SK-N-DZ (cell line): Measurements from ENCODE around the gene FTO.
A peak's percentile ranks its signal among the peaks of the same experiment; 100 is the strongest.
"Not testable (repeated sequence)": the region's sequence is repeated elsewhere in the genome, so short reads cannot be mapped to it uniquely, and the experiment has no call there.

Experiments used
- DNase-seq: peaks from one replicate; pipeline ENCODE4 v3.0.0-alpha.2; 2015; ENCODE audit warnings: low spot score

FTO gene

DNA sequence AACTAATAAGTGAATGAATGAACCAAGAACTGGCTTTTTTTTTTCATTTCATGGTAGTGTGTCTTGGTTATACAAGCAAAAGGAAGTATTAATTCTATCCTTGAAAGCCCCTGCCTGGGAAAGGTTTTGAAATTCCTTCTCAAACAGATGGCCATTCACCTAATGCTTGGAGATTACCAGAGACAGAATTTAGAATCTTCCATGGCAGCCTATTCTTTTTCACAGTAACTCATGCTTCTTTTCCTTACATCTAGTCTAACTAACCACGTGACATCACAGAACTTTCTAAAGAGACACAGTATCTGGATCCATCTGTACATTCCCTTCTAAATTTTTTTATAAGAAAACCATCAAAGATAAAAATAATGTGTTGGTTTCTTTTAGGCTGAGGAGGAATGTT lies 151.6 kb downstream of the FTO start:
- no peak for DNase-seq

DNA sequence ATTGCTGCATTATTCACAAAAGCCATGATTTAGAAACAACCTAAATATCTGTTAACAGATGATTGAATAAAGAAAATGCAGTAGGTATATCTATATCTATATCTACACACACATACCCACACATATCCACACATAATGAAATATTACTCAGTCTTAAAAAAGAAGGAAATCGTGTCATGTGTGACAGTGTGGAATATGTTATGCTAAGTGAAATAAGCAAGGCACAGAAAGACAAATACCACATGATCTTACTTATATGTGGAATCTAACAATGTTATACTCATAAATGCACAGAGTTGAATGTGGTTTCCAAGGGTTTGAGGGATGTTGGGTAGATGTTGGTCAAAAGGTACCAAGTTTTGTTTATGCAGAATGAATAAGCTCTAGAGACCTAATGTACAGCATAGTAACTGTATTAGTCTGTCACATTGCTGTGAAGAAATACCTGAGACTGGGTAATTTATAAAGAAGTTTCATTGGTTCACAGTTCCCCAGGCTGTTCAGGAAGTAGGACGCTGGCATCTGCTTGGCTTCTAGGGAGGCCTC lies 156.1 kb downstream of the FTO start:
- DNase-seq, result no peak

DNA sequence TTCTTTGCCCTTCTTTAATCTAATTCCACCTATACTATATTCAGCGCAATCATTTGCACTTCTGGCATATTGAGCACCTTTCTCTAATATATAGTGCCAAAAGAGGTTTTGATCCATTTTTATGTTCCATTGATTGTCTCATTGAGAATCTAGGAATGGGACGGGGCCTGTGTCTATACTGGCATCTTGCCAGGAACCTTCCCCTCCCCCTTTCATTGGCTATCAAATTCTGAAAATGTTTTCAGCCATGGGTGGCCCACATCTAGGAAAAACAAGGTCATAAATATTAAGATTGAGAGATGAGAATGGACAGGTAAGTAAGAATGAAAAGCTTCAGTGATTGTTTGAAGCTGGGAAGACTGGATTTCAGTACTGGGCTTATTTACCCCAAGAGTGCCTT lies 159.9 kb downstream of the FTO start:
- DNase-seq, result no peak

DNA sequence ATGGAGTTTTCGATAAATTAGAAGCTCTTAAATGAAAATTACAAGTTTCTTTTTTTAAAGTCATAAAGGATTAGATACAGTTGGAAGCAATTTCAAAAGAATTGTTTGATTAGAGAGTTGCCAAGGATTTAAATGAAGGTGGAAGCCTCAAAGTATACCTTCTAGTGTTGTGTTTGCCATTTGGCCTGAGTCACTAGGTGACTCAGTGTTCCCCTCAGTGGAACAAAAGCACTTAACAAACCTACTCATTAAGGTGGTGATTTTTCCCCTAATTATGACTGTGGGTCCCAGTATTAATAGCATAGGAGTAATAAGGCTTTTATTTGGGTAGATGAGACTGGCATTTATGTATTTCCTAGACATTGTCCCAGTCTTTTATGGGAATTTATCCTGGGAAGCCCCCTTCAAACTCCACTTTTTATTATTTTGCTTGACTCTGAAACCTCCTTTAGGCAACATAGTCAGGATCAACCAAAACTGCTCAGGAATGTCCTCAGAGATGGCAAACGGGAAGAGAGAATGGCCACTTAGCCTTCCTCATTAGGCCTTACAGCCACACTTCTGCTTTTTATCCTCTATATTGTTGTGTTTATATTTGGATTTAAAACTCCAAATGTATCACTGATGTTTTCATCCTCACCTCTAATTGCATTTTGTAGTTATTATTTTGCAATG lies 161.0 kb downstream of the FTO start:
- DNase-seq, result no peak

DNA sequence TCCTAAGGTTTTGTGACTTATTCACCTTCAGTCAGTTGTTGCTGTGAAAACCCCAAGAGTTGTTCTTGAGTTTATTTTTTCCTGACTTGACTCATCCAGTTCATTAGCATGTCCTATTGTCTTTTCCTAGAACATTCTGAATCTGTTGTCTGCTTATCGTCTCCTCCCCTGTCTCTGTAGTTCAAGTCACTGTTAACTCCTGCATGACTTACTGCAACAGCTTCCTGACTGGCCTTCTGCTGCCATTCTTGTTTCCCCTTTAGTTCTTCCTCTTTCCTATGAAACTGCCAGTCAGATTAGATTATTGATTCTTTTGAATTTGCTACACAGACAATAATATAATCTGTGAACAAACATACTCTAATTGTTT lies 161.5 kb downstream of the FTO start:
- DNase-seq, result no peak

DNA sequence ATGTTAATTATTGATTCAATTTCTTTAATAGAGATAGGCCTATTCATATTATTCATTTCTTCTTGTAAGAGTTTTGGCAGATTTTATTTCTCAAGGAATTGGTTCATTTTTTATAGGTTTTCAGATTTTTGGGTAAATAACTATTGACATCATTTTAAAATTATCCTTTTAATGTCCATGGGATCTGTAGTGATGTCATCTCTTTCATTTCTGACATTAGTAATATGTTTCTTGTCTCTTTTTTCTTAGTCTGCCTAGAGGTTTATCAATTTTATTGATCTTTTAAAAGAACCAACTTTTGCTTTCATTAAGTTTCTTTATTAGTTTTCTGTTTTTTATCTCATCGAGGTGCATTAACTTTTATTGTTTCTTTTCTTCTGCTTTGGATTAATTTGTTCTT lies 162.6 kb downstream of the FTO start:
- no peak for DNase-seq

DNA sequence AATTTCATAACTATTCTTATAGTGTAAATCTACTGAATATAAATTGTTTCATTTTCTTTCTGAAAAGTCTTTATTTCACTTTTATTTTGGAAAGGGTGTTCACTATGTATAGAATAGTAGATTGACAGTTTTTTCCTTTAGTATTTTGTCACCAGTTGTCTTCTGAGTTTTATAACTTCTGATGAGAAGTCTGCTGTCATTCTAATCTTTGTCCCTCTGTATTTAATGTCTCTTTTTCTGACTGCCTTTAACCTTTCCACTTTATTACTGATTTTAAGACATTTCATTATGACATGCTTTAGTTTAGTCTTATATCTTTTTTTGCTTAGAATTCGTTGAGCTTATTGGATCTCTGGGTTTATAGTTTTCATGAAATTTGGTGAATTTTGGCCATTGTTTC lies 166.9 kb downstream of the FTO start:
- no peak for DNase-seq

DNA sequence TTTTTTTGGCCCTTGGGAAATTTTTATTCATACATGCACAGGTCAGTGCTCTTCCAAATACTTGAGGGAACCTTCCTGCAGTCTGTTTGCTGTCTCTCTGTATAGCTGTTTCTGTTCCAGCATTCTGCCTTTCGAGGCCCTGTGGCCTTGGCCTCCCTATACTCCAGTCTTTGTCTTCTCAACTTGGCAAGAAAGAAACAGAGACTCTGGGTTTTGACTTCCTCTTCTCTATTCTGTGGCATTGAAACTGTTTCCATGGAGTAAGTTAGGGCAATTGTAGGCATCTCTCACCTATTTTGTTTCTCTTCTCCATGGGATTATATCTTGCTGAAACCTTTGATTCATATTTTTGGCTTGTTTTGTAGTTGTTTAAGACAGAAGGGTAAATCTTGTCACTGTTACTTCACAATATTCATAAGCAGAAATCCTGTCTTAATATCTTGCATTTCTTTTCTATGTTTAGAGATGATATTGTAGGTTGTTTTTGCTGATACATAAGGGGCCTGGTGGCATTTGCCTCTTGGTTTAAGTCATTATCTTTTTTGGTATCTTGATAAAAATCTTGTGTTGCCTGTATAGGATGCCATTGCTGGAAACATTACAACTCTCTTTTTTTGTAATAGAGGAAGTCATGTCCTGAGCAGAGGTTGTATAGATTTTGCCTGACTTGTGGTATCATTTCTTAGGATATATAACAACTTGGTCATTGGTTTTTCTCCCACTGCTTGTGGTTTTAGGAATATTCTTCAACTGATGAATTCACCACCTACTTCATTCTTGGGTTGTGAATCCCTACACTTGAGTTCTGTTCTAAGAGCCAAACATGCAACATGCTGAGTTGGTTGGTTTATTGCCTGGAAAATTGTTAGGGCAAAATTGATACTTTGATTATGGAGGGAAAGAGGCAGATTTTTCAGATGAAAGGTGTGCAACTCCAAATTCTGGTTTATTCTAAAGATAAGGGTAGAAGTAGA lies 168.6 kb downstream of the FTO start:
- no peak for DNase-seq

DNA sequence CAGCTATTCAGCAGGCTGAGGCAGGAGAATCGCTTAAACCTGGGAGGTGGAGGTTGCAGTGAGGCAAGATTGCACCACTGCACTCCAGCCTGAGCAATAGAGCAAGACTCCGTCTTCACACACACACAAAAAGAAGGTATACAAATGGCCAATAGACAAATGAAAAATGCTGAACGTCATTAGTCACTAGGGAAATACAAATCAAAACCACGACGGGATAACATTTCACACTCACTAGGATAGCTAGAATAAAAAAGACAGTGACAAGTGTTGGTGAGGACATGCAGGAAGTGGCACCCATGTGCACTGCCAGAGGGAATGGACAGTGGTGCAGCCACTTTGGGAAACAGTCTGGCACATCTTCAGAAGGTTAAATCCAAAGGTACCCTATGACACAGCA lies 172.9 kb downstream of the FTO start:
- no peak for DNase-seq

DNA sequence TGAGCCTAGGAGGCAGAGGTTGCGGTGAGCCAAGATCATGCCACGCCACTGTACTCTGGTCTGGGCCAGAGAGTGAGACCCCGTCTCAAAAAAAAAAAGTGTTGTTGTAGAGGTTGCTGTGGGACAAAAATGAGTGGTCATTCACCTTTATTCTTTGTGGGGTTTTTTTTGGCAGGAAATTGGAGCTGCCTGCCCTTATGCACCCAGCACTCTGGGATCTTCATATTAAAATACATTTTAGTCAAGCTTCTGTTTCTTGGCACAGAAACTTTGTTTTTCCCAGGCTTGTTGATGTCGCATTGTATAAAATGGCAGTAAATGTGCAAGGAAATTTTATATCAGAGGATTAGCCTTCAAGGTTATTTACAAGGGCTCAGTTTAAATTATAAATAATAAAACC lies 174.3 kb downstream of the FTO start:
- no peak for DNase-seq

DNA sequence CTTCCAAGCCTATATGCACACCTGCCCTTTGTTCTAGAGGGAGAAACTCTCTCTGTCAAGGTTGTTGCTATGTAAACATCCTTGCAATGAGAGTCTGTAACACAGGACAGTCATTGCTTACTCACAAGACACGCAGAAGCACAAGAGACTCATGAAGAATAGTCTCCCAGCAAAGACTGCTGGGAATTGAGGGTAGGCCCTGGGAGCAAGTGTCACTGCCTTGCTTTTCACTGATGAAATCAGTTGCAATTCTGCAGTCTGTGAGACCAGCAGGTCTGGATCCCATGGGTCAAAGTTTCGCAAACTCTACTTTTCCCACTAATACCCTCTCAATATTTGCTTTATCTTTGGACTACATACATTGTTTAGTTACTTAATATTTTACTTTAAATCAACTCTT lies 177.4 kb downstream of the FTO start:
- DNase-seq, result no peak

DNA sequence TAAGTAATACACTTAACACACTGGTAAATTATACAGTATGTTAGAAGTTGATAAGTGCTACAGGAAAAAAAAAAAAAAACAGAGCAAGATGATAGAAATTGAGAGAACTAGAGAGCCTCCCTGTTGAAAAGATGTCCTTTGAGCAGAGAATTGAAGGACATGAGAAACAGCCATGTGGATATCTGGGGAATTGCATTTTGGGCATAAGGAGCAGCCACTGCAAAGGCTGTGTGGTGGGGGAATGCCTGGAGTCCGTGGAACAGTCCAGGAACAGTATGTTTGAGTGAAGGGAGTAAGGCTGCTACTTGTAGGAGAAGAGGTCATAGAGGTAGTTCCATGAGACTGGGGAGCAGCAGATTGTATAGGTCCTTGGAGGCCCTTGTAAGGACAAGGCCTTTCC lies 178.4 kb downstream of the FTO start:
- no peak for DNase-seq

DNA sequence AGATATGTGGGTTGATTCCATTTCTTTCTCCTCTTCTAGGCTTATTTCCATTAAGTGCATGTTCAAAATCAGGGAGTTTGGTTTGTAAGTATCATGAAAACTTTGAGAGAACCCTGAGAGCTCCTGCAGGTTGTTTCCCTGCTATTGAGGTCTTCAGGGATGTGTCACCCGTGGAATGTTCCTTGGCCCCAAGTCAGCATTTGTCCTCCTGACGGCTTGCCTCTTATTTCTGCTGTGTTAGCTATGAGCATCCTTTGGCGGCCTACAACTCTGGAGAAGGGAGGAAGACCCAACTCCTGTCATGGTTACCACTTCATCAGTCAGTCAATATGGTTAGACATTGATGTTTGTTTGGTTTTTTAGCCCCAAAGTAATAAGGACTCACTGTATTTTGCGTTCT lies 180.8 kb downstream of the FTO start:
- no peak for DNase-seq

DNA sequence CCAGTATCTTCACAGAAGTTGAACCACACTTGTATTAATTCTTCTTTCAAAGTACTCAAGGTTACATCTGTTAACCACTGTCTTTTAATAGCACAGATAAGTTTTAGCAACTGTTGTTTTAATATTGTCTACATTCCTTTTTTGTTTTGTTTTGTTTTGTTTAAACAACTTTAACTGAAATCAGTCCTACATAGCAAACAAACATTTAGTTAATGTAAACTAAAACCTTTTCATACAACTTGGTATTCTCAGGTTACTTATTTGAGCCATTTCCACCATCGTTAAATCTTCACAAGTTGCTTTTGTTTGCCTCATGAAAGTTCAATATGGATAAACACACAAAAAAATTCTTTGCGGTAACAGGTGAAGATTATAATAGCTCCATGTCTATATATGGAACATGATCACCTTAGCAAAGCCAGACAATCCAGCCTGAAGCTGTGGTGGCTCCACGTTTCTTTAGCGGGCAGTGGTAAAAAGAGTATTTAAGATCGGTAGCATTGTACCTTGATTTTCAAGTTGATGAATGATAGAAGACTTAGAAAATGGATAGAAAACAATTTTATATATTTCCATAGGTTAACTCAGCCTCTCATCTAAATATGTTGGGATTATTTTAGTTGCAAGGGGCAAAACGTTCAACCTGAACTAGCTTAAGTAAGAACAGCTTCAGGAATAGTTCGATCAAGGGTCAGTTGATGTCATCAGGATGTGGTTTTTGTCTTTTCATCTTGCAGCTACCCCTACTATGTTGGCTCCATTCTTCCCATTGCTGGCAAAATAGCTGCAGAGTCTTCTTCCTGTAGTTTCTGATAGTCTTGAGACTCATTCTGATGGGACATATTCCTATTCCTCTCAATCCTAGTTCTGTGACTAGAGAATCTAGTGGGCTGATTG lies 182.8 kb downstream of the FTO start:
- no peak for DNase-seq

DNA sequence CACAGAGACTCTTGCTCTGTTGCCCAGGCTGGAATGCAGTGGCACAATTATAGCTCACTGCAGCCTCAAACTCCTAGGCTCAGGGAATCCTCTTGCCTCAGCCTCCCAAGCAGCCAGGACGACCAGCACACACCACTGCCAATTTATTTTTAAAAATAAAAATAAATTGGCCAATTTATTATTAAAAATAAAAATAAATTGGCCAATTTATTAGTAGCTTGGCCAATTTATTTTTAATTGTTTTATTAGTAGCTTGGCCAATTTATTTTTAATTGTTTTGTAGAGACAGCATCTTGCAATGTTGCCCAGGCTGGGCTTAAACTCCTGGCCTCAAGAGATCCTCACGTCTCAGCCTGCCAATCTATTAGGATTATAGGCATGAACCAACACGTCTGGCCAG lies 184.3 kb downstream of the FTO start:
- no peak for DNase-seq

DNA sequence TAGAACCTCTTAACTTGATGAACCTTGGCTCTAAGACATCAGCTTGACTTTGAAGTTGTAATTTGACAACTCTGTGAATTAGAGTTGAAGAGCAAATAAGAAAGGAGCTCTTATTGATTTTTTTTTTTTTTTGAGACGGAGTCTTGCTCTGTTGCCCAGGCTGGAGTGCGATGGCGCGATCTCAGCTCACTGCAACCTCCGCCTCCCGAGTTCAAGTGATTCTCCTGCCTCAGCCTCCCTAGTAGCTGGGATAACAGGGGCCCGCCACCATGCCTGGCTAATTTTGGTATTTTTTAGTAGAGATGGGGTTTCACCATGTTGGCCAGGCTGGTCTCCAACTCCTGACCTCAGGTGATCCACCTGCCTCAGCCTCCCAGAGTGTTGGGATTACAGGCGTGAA lies 186.9 kb downstream of the FTO start:
- DNase-seq, result not testable (repeated sequence)

DNA sequence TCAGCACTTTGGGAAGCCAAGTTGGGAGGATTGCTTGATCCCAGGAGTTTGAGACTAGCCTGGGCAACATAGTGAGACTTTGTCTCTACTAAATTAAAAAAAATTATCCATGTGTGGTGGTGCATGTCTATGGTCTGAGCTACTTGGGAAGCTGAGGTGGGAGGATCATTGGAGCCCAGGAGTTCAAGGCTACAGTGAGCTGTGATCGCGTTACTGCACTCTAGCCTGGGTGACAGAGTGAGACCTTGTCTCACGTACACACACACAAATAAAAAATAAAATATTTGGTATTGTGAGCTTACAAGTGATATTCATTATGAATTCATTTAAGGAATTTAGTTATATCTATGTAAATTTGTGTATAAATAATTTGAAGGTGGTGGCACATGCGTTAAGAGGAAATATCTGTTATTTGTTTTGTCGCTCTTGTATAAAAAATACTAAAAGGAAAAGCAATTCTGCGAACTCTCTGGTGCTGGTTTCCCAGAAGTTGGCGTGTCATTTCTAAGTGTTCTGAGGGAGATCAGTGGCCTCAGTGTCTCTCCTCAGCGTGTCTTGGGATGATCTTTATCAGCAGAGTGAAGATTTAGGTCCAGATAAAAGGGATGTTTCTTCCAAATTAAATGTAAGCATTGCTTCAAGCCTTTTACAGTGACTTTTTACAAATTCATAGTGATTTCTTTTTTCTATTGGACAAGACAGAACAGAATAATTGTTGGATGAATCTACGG lies 187.6 kb downstream of the FTO start:
- DNase-seq, result no peak

DNA sequence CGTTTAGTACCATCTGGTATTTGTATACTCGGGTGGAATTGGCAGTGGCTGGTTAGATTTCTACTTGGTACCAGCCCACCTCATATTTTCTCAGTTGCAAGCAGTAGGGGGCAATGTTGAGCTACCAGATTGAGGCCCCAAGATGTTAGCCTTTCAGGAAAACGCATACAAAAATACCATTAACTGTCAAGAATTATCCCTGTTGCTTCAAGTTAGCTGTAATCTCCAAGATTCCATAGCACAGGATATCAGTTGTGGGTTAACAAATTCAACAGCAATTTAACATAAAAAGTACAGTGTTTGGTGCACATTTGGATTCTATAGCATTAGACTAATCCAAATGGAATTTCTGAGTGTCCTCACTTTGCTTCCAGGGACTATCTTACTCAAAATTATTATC lies 188.2 kb downstream of the FTO start:
- DNase-seq, result peak; percentile 58

DNA sequence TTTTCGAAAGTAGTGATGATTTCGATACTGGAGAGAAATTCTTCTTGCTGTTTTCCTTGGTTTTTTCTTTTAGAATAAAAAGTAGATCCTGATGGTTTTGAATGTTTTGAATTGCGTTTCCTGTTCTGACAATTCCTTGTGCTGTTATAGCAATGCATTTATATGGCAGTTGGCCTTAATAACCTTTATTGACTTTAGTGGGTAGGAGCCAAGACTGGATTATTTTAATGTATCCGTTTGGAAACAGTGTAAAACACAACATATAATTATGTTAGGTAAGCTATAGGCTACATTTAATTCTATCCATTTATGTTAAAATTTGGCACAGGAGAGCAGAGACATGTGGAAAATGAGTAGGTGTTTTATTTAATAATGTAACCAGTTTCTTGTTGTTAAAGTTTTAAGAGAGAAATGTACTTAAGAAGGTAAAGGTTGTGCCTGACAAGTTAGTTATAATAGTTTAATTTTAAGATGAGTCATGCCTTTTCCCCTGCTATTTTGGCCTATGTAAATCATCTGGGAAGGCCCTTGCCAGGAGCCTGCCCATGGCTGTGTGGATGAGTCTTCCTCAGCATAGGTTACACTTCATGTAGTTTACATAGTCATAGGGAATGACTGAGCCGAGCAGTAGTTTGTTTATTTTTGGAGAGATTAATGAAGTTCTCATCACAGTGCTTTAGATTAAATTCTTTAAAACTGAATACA lies 189.9 kb downstream of the FTO start:
- no peak for DNase-seq

DNA sequence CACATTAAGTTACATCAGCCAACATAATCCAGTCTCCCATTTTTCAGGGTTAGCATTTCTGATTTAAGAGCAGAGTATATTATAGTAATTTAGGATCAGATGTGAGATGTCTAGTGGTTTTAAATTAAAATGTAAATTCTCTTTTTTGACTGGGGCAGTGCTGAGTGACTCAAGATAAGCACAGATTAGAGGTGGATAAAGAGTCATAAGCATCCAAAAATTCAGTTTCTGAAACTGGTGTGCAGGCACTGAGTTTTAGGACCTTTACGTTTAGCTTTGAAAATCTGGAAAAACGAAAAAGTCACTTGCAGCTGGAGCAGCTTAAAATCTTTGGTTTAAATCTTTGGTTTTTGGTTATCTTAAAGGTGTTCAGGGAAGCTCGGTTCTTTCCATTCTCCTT lies 190.7 kb downstream of the FTO start:
- DNase-seq, result no peak

DNA sequence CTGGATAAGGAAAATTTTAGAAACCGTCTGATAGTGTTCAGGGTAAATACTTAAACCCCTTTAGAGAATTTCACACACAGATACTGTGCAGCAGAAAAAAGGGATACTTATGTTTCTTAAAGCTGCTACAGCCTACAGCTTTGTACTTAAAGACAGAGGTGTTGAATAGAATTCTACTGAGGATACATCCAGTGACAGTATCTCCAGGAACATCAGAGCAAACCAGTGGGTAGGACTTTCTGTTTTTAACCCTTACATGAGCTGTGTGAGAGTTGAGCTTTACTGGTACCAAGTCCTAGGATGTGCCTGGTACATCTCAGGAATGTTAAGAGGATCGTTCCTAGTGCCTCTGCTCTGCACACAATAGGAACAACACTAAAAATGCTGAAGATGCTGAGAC lies 191.5 kb downstream of the FTO start:
- no peak for DNase-seq
